Measurements from ENCODE around the gene SPINDOC.
A peak's percentile ranks its signal among the peaks of the same experiment; 100 is the strongest.

SPINDOC gene

DNA sequence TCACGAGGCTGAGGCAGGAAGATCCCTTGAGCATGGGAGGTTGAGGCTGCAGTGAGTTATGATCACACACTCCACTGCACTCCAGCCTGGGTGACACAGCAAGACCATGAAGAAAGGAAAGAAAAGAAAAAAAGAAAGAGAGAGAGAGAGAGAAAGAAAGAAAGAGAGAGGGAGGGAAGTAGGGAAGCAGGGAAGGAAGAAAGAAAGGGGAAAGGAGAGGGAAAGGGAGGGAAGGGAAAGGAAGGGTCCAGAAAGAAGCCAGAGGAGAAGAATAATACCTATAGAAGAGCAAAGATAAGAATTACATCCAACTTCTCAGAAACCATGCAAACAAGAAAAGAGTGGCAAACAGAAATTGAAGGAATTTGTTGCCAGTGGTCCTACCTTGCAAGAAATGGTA lies 27.4 kb upstream of the SPINDOC start:
- TF ChIP-seq, protein P1, sequence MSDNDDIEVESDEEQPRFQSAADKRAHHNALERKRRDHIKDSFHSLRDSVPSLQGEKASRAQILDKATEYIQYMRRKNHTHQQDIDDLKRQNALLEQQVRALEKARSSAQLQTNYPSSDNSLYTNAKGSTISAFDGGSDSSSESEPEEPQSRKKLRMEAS (IDR thresholded peaks at IDR 0.05; ENCODE audit: low read depth, low read length), result no peak
- TF ChIP-seq MYC (IDR thresholded peaks at IDR 0.05; ENCODE audit: low read depth, low read length), result no peak
- TF ChIP-seq, protein P2, sequence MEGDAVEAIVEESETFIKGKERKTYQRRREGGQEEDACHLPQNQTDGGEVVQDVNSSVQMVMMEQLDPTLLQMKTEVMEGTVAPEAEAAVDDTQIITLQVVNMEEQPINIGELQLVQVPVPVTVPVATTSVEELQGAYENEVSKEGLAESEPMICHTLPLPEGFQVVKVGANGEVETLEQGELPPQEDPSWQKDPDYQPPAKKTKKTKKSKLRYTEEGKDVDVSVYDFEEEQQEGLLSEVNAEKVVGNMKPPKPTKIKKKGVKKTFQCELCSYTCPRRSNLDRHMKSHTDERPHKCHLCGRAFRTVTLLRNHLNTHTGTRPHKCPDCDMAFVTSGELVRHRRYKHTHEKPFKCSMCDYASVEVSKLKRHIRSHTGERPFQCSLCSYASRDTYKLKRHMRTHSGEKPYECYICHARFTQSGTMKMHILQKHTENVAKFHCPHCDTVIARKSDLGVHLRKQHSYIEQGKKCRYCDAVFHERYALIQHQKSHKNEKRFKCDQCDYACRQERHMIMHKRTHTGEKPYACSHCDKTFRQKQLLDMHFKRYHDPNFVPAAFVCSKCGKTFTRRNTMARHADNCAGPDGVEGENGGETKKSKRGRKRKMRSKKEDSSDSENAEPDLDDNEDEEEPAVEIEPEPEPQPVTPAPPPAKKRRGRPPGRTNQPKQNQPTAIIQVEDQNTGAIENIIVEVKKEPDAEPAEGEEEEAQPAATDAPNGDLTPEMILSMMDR (IDR thresholded peaks at IDR 0.05; ENCODE audit: low read depth, low read length), result no peak
- TF ChIP-seq POLR2A (IDR thresholded peaks at IDR 0.05; ENCODE audit: extremely low read depth, insufficient read length), result no peak
- no peak overlapping the region for H3K4me3 ChIP-seq (ENCODE audit: low read depth, low read length)

DNA sequence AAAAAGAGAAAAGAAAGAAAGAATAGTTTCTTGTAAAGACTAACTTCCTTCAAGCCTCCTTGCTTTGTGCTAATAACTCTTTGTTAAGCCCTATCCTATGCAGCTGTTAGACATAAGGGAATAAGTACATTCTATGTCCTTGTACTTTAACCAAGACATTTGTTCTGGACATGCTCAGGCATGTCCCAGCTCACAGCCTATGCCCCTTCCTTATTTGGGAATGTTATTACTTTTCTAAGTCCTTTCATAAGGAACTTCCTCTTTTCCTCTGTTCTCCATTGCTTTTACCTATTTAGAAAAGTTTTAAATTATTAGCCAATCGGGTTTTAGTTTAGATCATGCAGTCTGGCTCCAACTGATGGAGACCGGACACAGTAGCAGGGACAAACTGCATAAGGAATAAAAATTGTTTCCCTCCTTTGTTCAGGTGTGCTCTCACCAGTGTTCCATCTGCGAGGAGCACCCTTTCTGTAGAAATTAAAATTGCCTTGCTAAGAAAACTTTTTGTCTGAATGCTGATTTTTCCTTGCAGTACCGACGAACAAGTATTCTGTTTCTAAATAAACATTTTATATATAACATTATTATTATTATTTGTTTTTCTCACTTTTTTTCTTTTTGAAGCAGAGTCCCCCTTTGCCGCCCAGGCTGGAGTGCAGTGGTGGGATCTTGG lies 21.6 kb upstream of the SPINDOC start:
- DNase-seq (ENCODE audit: low read depth), result no peak
- no peak overlapping the region for H3K4me3 ChIP-seq (ENCODE audit: low read depth, low read length)
- TF ChIP-seq MYC (IDR thresholded peaks at IDR 0.05; ENCODE audit: low read depth, low read length) (no peak), POLR2A (IDR thresholded peaks at IDR 0.05; ENCODE audit: extremely low read depth, insufficient read length) (no peak)
- TF ChIP-seq, protein P1 (IDR thresholded peaks at IDR 0.05; ENCODE audit: low read depth, low read length), result no peak
- TF ChIP-seq, protein P2 (IDR thresholded peaks at IDR 0.05; ENCODE audit: low read depth, low read length), result no peak

More for the DNA sequence above, 27.4 kb upstream of the SPINDOC start:
- DNase-seq (ENCODE audit: low read depth), result no peak

DNA sequence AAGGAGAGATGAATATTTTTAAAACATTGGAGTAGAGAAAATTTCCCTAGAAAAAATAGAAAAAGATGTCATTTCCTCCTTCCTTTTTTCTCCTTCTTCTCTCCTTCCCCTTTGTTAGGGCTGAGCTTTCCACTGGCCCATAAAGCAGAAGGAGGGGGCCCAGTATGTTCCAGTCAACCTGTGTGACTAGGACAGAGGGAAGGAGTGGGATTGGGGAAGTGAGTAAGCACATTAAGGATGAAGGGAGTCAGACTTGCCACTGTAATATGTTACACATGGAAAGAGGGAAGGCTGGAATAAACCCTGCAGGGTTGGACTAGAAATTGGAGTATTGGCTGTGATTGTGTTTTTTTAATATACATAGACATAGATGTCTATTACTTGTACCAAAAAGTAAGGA lies 20.1 kb upstream of the SPINDOC start:
- no peak overlapping the region for H3K4me3 ChIP-seq (ENCODE audit: low read depth, low read length)
- TF ChIP-seq POLR2A (IDR thresholded peaks at IDR 0.05; ENCODE audit: extremely low read depth, insufficient read length) (no peak), MYC (IDR thresholded peaks at IDR 0.05; ENCODE audit: low read depth, low read length) (no peak)
- TF ChIP-seq, protein P2 (IDR thresholded peaks at IDR 0.05; ENCODE audit: low read depth, low read length), result no peak
- TF ChIP-seq, protein P1 (IDR thresholded peaks at IDR 0.05; ENCODE audit: low read depth, low read length), result no peak
- no peak for DNase-seq (ENCODE audit: low read depth)

DNA sequence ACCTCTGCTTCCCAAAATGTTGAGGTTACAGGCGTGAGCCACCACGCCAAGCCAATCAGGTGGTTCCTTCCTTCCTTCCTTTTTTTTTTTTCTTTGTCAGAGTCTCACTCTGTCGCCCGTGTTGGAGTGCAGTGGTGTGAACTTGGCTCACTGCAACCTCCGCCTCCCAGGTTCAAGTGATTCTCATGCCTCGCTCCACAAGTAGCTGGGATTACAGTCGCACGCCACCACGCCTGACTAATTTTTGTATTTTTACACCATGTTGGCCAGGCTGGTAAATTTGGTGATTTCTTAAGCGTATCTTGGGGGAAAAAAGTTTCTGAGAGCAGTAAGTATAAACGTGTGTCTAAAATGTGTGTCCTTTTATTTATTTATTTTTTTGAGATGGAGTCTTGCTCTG lies 18.2 kb upstream of the SPINDOC start:
- H3K4me3 ChIP-seq (ENCODE audit: low read depth, low read length), result no peak overlapping the region
- TF ChIP-seq, protein P1 (IDR thresholded peaks at IDR 0.05; ENCODE audit: low read depth, low read length), result no peak
- no peak for TF ChIP-seq MYC (IDR thresholded peaks at IDR 0.05; ENCODE audit: low read depth, low read length)
- no peak for DNase-seq (ENCODE audit: low read depth)

DNA sequence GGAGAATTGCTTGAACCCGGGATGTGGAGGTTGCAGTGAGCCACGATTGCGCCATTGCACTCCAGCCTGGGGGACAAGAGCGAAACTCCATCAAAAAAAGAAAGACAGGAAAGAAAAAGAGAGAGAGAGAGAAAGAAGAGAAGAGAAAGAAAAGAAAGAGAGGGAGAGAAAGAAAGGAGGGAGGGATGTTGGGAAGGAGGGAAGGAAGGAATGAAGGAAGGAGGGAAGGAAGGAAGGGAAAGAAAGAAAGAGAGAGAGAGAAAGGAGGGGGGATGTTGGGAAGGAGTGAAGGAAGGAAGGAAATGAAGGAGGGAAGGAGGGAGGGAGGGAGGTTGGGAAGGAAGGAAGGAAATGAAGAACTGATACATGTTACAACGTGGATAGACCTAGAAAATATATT lies 12.3 kb upstream of the SPINDOC start:
- no peak overlapping the region for H3K4me3 ChIP-seq (ENCODE audit: low read depth, low read length)
- no peak for DNase-seq (ENCODE audit: low read depth)
- no peak for TF ChIP-seq POLR2A (IDR thresholded peaks at IDR 0.05; ENCODE audit: extremely low read depth, insufficient read length)
- TF ChIP-seq, protein P2 (IDR thresholded peaks at IDR 0.05; ENCODE audit: low read depth, low read length), result no peak
- TF ChIP-seq, protein P1 (IDR thresholded peaks at IDR 0.05; ENCODE audit: low read depth, low read length), result no peak
- no peak for TF ChIP-seq MYC (IDR thresholded peaks at IDR 0.05; ENCODE audit: low read depth, low read length)

DNA sequence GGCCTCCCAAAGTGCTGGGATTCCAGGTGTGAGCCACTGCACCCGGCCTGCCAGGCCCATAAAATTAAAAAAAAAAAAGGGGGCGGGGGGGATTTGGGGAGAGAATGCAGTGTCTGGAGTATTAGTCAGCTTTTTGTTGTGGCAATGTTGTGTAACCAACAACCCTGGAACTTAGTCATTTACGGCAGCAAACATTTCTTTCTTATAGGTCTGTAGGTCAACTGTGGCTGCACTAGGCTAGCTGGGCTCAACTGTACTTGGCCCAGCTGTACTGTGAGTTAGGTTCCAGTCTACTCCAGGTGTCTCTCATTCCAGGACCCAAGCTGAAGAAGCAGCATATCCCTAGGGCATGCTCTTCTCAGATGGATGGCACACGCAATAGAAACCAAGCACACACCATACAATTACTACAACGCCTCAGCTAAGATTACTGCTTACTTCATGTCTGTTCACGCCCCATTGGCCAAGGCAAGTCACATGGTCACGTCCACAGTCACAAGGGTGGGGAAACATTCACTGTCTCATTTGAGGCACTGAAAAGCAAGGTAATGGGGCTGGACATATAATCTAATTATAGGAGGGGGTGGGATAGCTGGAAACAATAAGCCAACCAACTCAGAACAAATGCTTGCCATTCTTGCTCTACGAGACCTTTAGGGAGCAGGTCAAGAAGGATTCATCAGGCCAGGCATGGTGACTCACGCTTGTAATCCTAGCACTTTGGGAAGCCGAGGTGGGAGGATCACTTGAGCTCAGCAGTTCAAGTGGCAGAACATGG lies 10.4 kb upstream of the SPINDOC start:
- DNase-seq (ENCODE audit: low read depth), result peak; percentile 79
- TF ChIP-seq, protein P1 (IDR thresholded peaks at IDR 0.05; ENCODE audit: low read depth, low read length), result peak; percentile 87
- no peak for TF ChIP-seq POLR2A (IDR thresholded peaks at IDR 0.05; ENCODE audit: extremely low read depth, insufficient read length)
- TF ChIP-seq, protein P2 (IDR thresholded peaks at IDR 0.05; ENCODE audit: low read depth, low read length), result no peak
- no peak for TF ChIP-seq MYC (IDR thresholded peaks at IDR 0.05; ENCODE audit: low read depth, low read length)
- no peak overlapping the region for H3K4me3 ChIP-seq (ENCODE audit: low read depth, low read length)

All from NB4 (cell line).